Measurements from ENCODE around the gene SEC24D.

Gene SEC24D

GRCh38 chr4:118774321-118774720, 61.6 kb downstream of the SEC24D start:
- no peak for DNase-seq (ENCODE audit: low spot score)

- no peak for DNase-seq (ENCODE audit: low spot score)
Measured at GRCh38 chr4:118773429-118773792, 62.5 kb downstream of the SEC24D start.

GRCh38 chr4:118772767-118773428, 63.0 kb downstream of the SEC24D start:
- DNase-seq (ENCODE audit: low spot score) = no peak

- peak; percentile 76 for DNase-seq (ENCODE audit: low spot score)
Measured at GRCh38 chr4:118772081-118772766, 63.7 kb downstream of the SEC24D start.

DNA sequence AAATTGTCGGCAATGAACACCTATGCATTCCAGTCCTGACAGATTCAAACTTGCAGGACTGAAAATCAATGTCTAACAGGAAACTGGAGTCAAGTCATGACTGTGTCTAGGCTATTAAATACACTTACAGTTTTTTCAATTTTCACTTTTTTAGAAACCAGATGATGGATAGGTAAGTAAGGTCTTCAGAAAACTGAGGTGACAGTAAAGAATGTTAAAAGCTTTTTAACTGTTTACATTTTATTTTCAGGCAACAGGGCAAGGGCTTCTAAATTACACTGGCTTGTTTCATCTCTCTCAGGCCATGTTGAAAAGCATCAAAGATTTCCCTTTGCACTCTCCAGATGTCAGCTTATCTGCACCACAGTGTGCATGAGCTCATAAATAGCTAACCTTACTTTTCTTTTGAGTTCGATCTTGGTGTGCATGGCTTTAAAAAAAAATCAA, 65.2 kb downstream of the SEC24D start:
- DNase-seq (ENCODE audit: low spot score) = no peak

GRCh38 chr4:118769161-118769560, 66.8 kb downstream of the SEC24D start:
- no peak for DNase-seq (ENCODE audit: low spot score)

DNA sequence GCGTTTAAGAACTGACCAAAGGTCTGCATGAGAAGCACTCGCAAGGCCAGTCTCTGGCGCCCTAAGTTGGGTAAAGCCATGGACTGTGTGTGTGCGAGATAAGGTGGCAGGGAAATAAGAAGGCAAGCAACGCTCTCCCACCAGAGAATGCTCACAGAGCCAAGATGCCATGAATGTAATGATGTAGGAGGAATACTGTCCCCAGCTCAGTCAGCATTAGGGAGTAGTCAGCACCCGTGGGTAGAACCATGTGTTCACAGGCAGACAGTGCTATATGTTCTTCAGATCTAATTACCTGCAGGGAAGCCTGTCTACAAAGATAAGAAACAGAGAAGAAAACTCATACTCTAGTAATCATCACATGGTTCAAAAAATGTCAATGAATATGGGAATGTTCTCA, 68.8 kb downstream of the SEC24D start:
- DNase-seq (ENCODE audit: low spot score) = no peak

DNA sequence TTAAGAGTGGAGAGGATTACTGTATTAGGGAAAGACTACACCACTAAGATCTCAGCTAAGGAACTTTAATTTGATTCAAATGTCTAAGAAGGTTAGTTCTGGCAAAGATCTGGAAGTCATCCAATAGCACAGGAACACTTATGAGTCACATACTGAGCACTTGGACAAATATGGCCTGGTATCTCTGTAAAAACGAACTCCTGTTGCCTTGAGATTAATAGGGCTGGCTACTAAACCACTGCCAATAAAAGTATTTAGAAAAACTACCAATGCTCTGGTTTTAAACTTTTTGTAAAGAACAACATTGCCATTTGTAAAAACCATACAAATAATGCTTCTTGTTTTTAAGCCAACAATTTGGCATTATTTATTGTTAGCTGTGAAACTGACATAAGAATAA, 70.5 kb downstream of the SEC24D start:
- peak; percentile 69 for DNase-seq (ENCODE audit: low spot score)

GRCh38 chr4:118762730-118763477, 73.0 kb downstream of the SEC24D start:
- DNase-seq (ENCODE audit: low spot score) = no peak

DNA sequence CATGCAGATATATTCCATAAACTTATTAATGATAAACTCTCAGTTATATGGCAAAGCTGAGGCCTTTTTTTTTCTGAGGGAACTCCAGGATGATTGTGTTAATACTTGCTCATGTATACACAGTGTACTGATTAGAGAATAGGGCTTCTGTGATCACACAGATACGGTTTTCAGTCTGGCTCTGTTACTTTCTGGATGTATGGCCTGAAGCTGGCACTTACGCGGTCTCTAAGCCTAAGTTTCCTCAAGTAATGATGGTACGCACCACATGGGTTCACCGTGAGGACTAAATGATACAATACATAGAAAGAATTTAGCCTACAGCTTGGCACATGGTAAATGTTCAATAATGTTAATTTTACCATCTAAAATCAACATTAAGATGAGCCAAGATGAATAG, 73.8 kb downstream of the SEC24D start:
- no peak for DNase-seq (ENCODE audit: low spot score)

GRCh38 chr4:118761397-118762016, 74.4 kb downstream of the SEC24D start:
- DNase-seq (ENCODE audit: low spot score) = no peak

GRCh38 chr4:118760493-118760892, 75.4 kb downstream of the SEC24D start:
- no peak for DNase-seq (ENCODE audit: low spot score)

GRCh38 chr4:118760092-118760491, 75.8 kb downstream of the SEC24D start:
- no peak for DNase-seq (ENCODE audit: low spot score)

- no peak for DNase-seq (ENCODE audit: low spot score)
Measured at GRCh38 chr4:118759481-118759880, 76.4 kb downstream of the SEC24D start.

- no peak for DNase-seq (ENCODE audit: low spot score)
Measured at GRCh38 chr4:118758293-118758692, 77.6 kb downstream of the SEC24D start.

GRCh38 chr4:118757761-118758251, 78.1 kb downstream of the SEC24D start:
- no peak for DNase-seq (ENCODE audit: low spot score)

GRCh38 chr4:118756958-118757357, 79.0 kb downstream of the SEC24D start:
- DNase-seq (ENCODE audit: low spot score) = no peak

DNA sequence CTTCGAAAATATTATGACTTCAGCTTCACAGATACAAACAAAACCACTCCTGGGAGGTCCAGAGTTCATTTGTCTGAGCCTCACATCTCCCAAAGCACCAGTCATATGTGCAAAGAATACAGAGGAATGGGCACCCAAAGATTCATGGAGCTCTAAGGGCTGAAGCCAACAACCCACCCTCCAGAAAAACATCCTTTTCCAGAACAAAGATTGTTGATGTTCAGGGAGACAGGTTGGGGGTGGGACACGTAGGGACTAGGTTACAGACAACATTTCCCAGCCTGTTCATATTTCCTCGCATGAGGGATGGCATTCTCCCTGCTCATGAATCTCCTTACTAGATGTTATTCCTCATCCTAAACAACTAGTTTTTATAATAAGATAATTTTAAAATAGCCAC, 79.5 kb downstream of the SEC24D start:
- DNase-seq (ENCODE audit: low spot score) = no peak

DNA sequence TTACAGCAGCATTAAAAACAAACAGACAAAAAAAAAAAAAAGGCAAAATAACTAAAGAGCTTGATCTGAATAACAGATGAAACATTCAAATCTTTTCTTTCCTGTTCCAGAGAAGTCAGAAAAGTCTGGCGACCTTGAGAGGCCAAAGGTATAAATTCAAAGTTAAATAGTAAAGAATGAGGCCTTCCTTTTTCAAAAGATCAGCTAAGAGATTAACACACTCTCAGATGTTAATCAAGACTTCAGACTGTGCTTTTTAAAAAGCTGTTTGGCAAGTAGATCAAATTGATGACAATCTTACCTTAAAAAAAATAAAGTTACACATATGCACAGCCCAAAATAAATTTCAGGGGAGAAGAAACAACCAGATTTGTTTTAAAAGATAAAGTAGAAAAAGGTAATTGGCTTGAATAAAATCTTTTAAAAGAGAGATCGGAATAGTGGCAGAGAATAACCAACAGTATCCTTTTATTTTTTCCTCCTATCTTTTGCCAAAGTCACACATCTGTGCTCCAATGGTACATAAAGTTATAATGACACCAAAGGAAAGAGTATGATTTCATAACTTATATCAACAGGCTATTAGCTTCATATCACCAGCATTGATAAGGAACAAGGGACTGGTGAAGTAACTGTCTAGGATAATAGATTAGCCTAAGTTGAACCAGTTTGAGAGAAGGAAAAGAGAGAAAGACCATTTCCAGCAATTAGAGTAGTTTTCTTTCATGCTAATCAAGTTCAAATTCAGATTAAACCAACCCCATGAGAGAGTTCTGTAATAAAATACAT, 80.3 kb downstream of the SEC24D start:
- no peak for DNase-seq (ENCODE audit: low spot score)

GRCh38 chr4:118754890-118755289, 81.0 kb downstream of the SEC24D start:
- no peak for DNase-seq (ENCODE audit: low spot score)

- no peak for DNase-seq (ENCODE audit: low spot score)
Measured at GRCh38 chr4:118753685-118754084, 82.2 kb downstream of the SEC24D start.

GRCh38 chr4:118753096-118753495, 82.8 kb downstream of the SEC24D start:
- no peak for DNase-seq (ENCODE audit: low spot score)
